Colonic mucosa (tissue), 4 donors: ENCODE results near the gene PGBD5. TPM values are rescaled to one million over a fixed set of nuclear protein-coding genes. Genes with fewer than 3 reads are reported as not detected.
A peak's percentile ranks its signal among the peaks of the same experiment; 100 is the strongest.

Experiments used
- DNase-seq: peaks from one replicate; pipeline ENCODE4 v3.0.0-alpha.2; 2020
- H3K27ac ChIP-seq: fragments of 200-600 bp; one replicate; pipeline ENCODE4 v1.8.0; 2021
- H3K27me3 ChIP-seq: fragments of 200-600 bp; one replicate; pipeline ENCODE4 v1.8.0; 2021
- H3K36me3 ChIP-seq: fragments of 200-600 bp; one replicate; pipeline ENCODE4 v1.8.0; 2021
- H3K4me1 ChIP-seq: fragments of 200-600 bp; one replicate; pipeline ENCODE4 v1.8.0; 2021; ENCODE audit warnings: mild to moderate bottlenecking
- H3K4me3 ChIP-seq: fragments of 200-600 bp; one replicate; pipeline ENCODE4 v1.8.0; 2021
- H3K9ac ChIP-seq, 2 donors: one replicate each; pipeline ENCODE4 v1.7.0; 2013; ENCODE audit warnings: control low read depth in 2 of 2, low read depth in 2 of 2, low read length in 2 of 2
- H3K9me3 ChIP-seq: fragments of 200-600 bp; one replicate; pipeline ENCODE4 v1.8.0; 2021
- intact Hi-C: fragments of 100-400 bp; cut with DNase I; formaldehyde crosslinking; loops from one replicate; pipeline ENCODE4 v1.14.1; 2022
- total RNA-seq, 2 donors: library from RNA; stranded (reverse); fragmentation: NEBNext Ultra II Directional in 1 of 2; extraction: Animal tissue kit (Norgen Biotek cat#: 25700) in 1 of 2; gene quantifications; one replicate each; pipeline ENCODE4 v1.2.1, GENCODE V29; 2021
- TF ChIP-seq, protein P1 (sequence below): fragments of 200-600 bp; IDR thresholded peaks from one replicate; pipeline ENCODE4 v1.8.0; 2022; ENCODE audit warnings: antibody characterized with exemption, mild to moderate bottlenecking
- donor health status: healthy.
- donor health status: DM: no; HTN: no; CAD: no.
- donor health status: DM: no; HTN: no; CAD: no.

PGBD5 gene
- total RNA-seq, 2 donors from 2014 or later = 6.4 to 14.8 TPM

DNA sequence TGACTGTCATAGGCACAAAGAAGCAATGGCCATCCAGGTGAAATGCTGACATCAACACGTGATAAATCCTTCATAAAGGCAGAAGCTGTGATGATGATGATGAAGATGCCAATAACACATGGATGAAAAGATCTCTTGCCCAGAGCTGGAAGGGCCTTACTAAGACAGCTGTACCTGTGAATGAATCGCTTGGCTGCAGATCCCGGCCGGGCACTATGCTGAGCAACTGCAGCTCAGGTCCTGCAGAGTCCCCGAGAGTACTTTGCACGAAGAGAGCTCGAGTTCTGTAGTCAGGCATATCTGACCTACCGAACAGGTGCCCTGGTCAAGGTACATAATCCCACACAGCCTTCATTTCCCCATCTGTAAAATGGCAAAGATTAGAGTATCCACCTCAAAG, 48.8 kb downstream of the PGBD5 start:
- intact Hi-C loops = no loop called here
- DNase-seq = no peak
- TF ChIP-seq, protein P1, sequence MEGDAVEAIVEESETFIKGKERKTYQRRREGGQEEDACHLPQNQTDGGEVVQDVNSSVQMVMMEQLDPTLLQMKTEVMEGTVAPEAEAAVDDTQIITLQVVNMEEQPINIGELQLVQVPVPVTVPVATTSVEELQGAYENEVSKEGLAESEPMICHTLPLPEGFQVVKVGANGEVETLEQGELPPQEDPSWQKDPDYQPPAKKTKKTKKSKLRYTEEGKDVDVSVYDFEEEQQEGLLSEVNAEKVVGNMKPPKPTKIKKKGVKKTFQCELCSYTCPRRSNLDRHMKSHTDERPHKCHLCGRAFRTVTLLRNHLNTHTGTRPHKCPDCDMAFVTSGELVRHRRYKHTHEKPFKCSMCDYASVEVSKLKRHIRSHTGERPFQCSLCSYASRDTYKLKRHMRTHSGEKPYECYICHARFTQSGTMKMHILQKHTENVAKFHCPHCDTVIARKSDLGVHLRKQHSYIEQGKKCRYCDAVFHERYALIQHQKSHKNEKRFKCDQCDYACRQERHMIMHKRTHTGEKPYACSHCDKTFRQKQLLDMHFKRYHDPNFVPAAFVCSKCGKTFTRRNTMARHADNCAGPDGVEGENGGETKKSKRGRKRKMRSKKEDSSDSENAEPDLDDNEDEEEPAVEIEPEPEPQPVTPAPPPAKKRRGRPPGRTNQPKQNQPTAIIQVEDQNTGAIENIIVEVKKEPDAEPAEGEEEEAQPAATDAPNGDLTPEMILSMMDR = no peak

GRCh38 chr1:230376296-230376695, 49.8 kb downstream of the PGBD5 start:
- no peaks in the 10 kb centered on the region for H3K36me3 ChIP-seq
- DNase-seq = no peak
- intact Hi-C loops = no loop called here
- no peak overlapping the region for H3K27ac ChIP-seq
- TF ChIP-seq, protein P1 = no peak
- no peak overlapping the region for H3K4me3 ChIP-seq
- no peaks in the 10 kb centered on the region for H3K9me3 ChIP-seq
- H3K27me3 ChIP-seq = no peaks in the 10 kb centered on the region
- no peaks in the 10 kb centered on the region for H3K4me1 ChIP-seq
- no peak overlapping the region for H3K9ac ChIP-seq

More for the DNA sequence above, 48.8 kb downstream of the PGBD5 start:
- no peaks in the 10 kb centered on the region for H3K36me3 ChIP-seq
- H3K9me3 ChIP-seq = no peaks in the 10 kb centered on the region
- H3K4me1 ChIP-seq = no peaks in the 10 kb centered on the region
- no peaks in the 10 kb centered on the region for H3K27me3 ChIP-seq
- H3K4me3 ChIP-seq = no peak overlapping the region
- H3K9ac ChIP-seq = no peak overlapping the region
- H3K27ac ChIP-seq = no peak overlapping the region

DNA sequence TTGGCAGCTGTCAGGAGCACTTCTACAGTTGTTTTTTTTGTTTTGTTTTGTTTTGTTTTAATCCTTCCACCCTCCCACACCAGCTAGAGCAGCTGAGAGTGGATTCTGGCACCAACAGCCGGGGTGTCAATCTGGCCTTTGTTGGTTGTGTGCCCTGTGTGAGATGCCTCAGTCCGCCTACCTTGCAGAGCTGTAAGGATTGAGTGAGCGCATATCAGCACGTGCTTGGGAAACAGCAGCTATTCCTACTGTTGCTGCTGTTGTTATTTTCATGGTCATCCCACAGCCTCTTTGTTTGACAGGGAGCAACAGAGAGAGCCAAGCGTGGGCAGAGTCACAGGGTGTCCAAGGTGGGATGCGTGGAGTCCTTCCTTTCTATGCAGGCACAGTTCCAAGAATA, 50.4 kb downstream of the PGBD5 start:
- TF ChIP-seq, protein P1 = no peak
- Histone ChIP-seq H3K4me3 (no peak overlapping the region), H3K36me3 (no peaks in the 10 kb centered on the region), H3K27me3 (no peaks in the 10 kb centered on the region), H3K9me3 (no peaks in the 10 kb centered on the region), H3K9ac (no peak overlapping the region), H3K4me1 (no peaks in the 10 kb centered on the region), H3K27ac (no peak overlapping the region)
- no peak for DNase-seq
- intact Hi-C loops = no loop called here

GRCh38 chr1:230375147-230375546, 51.0 kb downstream of the PGBD5 start:
- Histone ChIP-seq H3K4me3 (no peak overlapping the region), H3K4me1 (no peaks in the 10 kb centered on the region), H3K36me3 (no peaks in the 10 kb centered on the region), H3K27ac (no peak overlapping the region), H3K27me3 (no peaks in the 10 kb centered on the region), H3K9ac (no peak overlapping the region), H3K9me3 (no peaks in the 10 kb centered on the region)
- TF ChIP-seq, protein P1 = no peak
- DNase-seq = no peak
- intact Hi-C loops = no loop called here

- Histone ChIP-seq H3K27ac (no peak overlapping the region), H3K27me3 (no peaks in the 10 kb centered on the region), H3K4me3 (peak overlapping the region; percentile 2), H3K4me1 (no peaks in the 10 kb centered on the region), H3K9ac (no peak overlapping the region), H3K9me3 (no peaks in the 10 kb centered on the region), H3K36me3 (no peaks in the 10 kb centered on the region)
- TF ChIP-seq, protein P1 = no peak
- intact Hi-C loops = no loop called here
- DNase-seq = no peak
Measured at GRCh38 chr1:230371923-230372703, 54.0 kb downstream of the PGBD5 start.
